Fibroblast of the conjunctiva (primary cell): ENCODE measurements around the gene TMEM135.
A peak's percentile ranks its signal among the peaks of the same experiment; 100 is the strongest.
"Not testable (repeated sequence)": the region's sequence is repeated elsewhere in the genome, so short reads cannot be mapped to it uniquely, and the experiment has no call there.

Experiments
- DNase-seq: peaks from one replicate; pipeline ENCODE4 v3.0.0-alpha.2; 2010; ENCODE audit warnings: low read depth

Gene TMEM135

GRCh38 chr11:87260811-87261210 is 223.1 kb downstream of the TMEM135 start:
- DNase-seq, result no peak

- DNase-seq, result no peak
These were observed 225.6 kb downstream of the TMEM135 start for GRCh38 chr11:87263264-87263838.

GRCh38 chr11:87263979-87264378 is 226.2 kb downstream of the TMEM135 start:
- DNase-seq, result no peak

- no peak for DNase-seq
These were observed 227.4 kb downstream of the TMEM135 start for GRCh38 chr11:87265132-87265531.

- no peak for DNase-seq
These were observed 228.2 kb downstream of the TMEM135 start for GRCh38 chr11:87265979-87266378.

GRCh38 chr11:87266751-87267150 is 229.0 kb downstream of the TMEM135 start:
- no peak for DNase-seq

- not testable (repeated sequence) for DNase-seq
These were observed 234.2 kb downstream of the TMEM135 start for GRCh38 chr11:87271951-87272350.

- no peak for DNase-seq
These were observed 237.4 kb downstream of the TMEM135 start for GRCh38 chr11:87275176-87275575.

GRCh38 chr11:87280143-87280542 is 242.4 kb downstream of the TMEM135 start:
- DNase-seq, result no peak

- peak; percentile 68 for DNase-seq
These were observed 243.8 kb downstream of the TMEM135 start for GRCh38 chr11:87281496-87281895.

- no peak for DNase-seq
These were observed 246.6 kb downstream of the TMEM135 start for GRCh38 chr11:87284306-87284705.

- DNase-seq, result not testable (repeated sequence)
These were observed 247.9 kb downstream of the TMEM135 start for GRCh38 chr11:87285674-87286073.

GRCh38 chr11:87286338-87286737 is 248.6 kb downstream of the TMEM135 start:
- no peak for DNase-seq

GRCh38 chr11:87290304-87290922 is 252.7 kb downstream of the TMEM135 start:
- peak; percentile 55 for DNase-seq

- DNase-seq, result no peak
These were observed 254.9 kb downstream of the TMEM135 start for GRCh38 chr11:87292598-87292997.

GRCh38 chr11:87295237-87295636 is 257.5 kb downstream of the TMEM135 start:
- DNase-seq, result no peak

GRCh38 chr11:87296627-87297026 is 258.9 kb downstream of the TMEM135 start:
- no peak for DNase-seq

- DNase-seq, result no peak
These were observed 260.4 kb downstream of the TMEM135 start for GRCh38 chr11:87298155-87298554.

- no peak for DNase-seq
These were observed 261.3 kb downstream of the TMEM135 start for GRCh38 chr11:87299041-87299481.

GRCh38 chr11:87300640-87301380 is 263.1 kb downstream of the TMEM135 start:
- DNase-seq, result no peak

GRCh38 chr11:87301785-87302540 is 264.2 kb downstream of the TMEM135 start:
- DNase-seq, result no peak

GRCh38 chr11:87304412-87304811 is 266.7 kb downstream of the TMEM135 start:
- no peak for DNase-seq
